GM12878 (cell line): Measurements from ENCODE around the gene MRPL32. TPM values are rescaled to one million over a fixed set of nuclear protein-coding genes. Genes with fewer than 3 reads are reported as not detected.

ENCODE experiments used
- ATAC-seq: fragments of 200-7000 bp; cut with Tn5 transposase; 3 replicates; pipeline ENCODE4 v1.9.1; 2020; ENCODE audit warnings: mild to moderate bottlenecking, moderate library complexity
- BruUV-seq: library from RNA; stranded (reverse); fragments of 400-500 nt; replicated peaks from 2 replicates; lab custom pipeline; 2021; lab: Mats Ljungman, UMichigan
- CTCF ChIA-PET: fragments of 300-600 bp; sonication (Branson Sonifier 250); formaldehyde crosslinking; extraction: SDS; loops from one replicate; lab custom pipeline; 2021; ENCODE audit warnings: inconsistent platforms; lab: Yijun Ruan, JAX
- POLR2A ChIA-PET: fragments of 350-600 bp; formaldehyde crosslinking; extraction: SDS; loops from one replicate; lab custom pipeline; 2021; ENCODE audit warnings: inconsistent platforms; lab: Charles Lee
- RAD21 ChIA-PET: fragments of 300-600 bp; sonication (Branson Sonifier 250); formaldehyde crosslinking; loops from one replicate; lab custom pipeline; 2023; ENCODE audit warnings: antibody characterized with exemption; ENCODE audit not compliant: unreplicated experiment; lab: Charles Lee
- SMC1A ChIA-PET: fragments of 300-600 bp; sonication (Branson Sonifier 250); formaldehyde crosslinking; loops from one replicate; lab custom pipeline; 2023; ENCODE audit not compliant: unreplicated experiment, uncharacterized antibody; lab: Charles Lee
- DNase-seq: peaks from one replicate; pipeline ENCODE4 v3.0.0-alpha.2; 2011; ENCODE audit warnings: low read depth, low spot score
- FAIRE-seq: peaks from 3 replicates; lab custom pipeline; 2011; peaks lifted over from hg19 to GRCh38; lab: Jason Lieb, UNC
- H2AFZ ChIP-seq: 2 replicates; pipeline ENCODE4 v1.6.0; 2011; ENCODE audit warnings: low read depth, low read length, control low read depth; ENCODE audit not compliant: control insufficient read depth
- H3K27ac ChIP-seq: 2 replicates; pipeline ENCODE4 v1.5.1; 2011; ENCODE audit warnings: control low read depth; ENCODE audit not compliant: control insufficient read depth, insufficient read depth
- H3K27me3 ChIP-seq, 2 experiments: replicated peaks in 1 of 2; 2 replicates each; pipeline versions ENCODE4 v1.6.0 to v1.6.1; 2011; ENCODE audit warnings: low read length in 1 of 2; ENCODE audit not compliant: control insufficient read depth in 2 of 2, insufficient read depth in 2 of 2
- H3K36me3 ChIP-seq, 2 experiments: 2 replicates each; pipeline ENCODE4 v1.5.1; 2011; ENCODE audit warnings: low read length in 1 of 2; ENCODE audit not compliant: control insufficient read depth in 2 of 2, insufficient read depth in 2 of 2
- H3K4me1 ChIP-seq: 2 replicates; pipeline ENCODE4 v1.6.1; 2011; ENCODE audit warnings: mild to moderate bottlenecking, low read length, moderate library complexity, mixed read lengths; ENCODE audit not compliant: control insufficient read depth, insufficient read depth
- H3K4me2 ChIP-seq: 2 replicates; pipeline ENCODE4 v1.6.0; 2011; ENCODE audit warnings: control low read depth; ENCODE audit not compliant: control insufficient read depth, insufficient read depth
- H3K4me3 ChIP-seq: fragments of 200-600 bp; sonication (generic); 2 replicates; pipeline ENCODE4 v1.5.1; 2016
- H3K79me2 ChIP-seq: 2 replicates; pipeline ENCODE4 v1.6.0; 2011; ENCODE audit warnings: low read length; ENCODE audit not compliant: control insufficient read depth, insufficient read depth
- H3K9ac ChIP-seq: 2 replicates; pipeline ENCODE4 v1.8.0; 2011; ENCODE audit warnings: low read length, control low read depth, mixed read lengths; ENCODE audit not compliant: control insufficient read depth, insufficient read depth
- H3K9me3 ChIP-seq: replicated peaks from 3 replicates; pipeline ENCODE4 v1.5.1; 2011; ENCODE audit warnings: mild to moderate bottlenecking, low read length; ENCODE audit not compliant: control insufficient read depth, insufficient read depth
- H4K20me1 ChIP-seq: 2 replicates; pipeline ENCODE4 v1.6.0; 2011; ENCODE audit not compliant: control insufficient read depth, insufficient read depth
- BACH1 ChIP-seq: fragments of 450-650 bp; IDR thresholded peaks from 2 replicates; pipeline ENCODE4 v1.6.1; 2017; ENCODE audit warnings: mild to moderate bottlenecking, borderline replicate concordance
- BCL3 ChIP-seq: IDR thresholded peaks from 2 replicates; pipeline ENCODE4 v1.6.1; 2011; ENCODE audit warnings: borderline replicate concordance, low read depth, mild to moderate bottlenecking, moderate library complexity, low read length; ENCODE audit not compliant: insufficient read depth, poor library complexity, severe bottlenecking
- CHD1 ChIP-seq: IDR thresholded peaks from 2 replicates; pipeline ENCODE4 v1.6.1; 2012; ENCODE audit warnings: low read depth, low read length, improper control_type of control experiment
- CHD2 ChIP-seq: IDR thresholded peaks from 2 replicates; pipeline ENCODE4 v1.6.1; 2011; ENCODE audit warnings: low read depth, low read length, improper control_type of control experiment, borderline replicate concordance
- DPF2 ChIP-seq: fragments of 450-650 bp; IDR thresholded peaks from 2 replicates; pipeline ENCODE4 v1.6.1; 2017; ENCODE audit warnings: mild to moderate bottlenecking
- EGR1 ChIP-seq, 2 experiments: IDR thresholded peaks; 1 replicate in 1 of 2; 2 replicates in 1 of 2; pipeline ENCODE4 v1.6.1; 2011 to 2012; ENCODE audit warnings: low read depth in 2 of 2, low read length in 2 of 2, borderline replicate concordance in 1 of 2, mild to moderate bottlenecking in 1 of 2, moderate library complexity in 1 of 2
- IKZF2 ChIP-seq, 2 experiments: fragments of 450-650 bp; IDR thresholded peaks; 2 replicates each; pipeline ENCODE4 v1.6.1; 2017; ENCODE audit warnings: mild to moderate bottlenecking in 2 of 2, moderate library complexity in 2 of 2
- KAT2A ChIP-seq: conservative IDR thresholded peaks from 2 replicates; pipeline ENCODE4 v1.6.1; 2011; ENCODE audit warnings: low read depth, low read length; ENCODE audit not compliant: control insufficient read depth
- MEF2B ChIP-seq: fragments of 450-650 bp; IDR thresholded peaks from 2 replicates; pipeline ENCODE4 v1.6.1; 2018; ENCODE audit warnings: mild to moderate bottlenecking, moderate library complexity; ENCODE audit not compliant: partially characterized antibody, poor library complexity, severe bottlenecking
- NR2F1 ChIP-seq: fragments of 450-650 bp; conservative IDR thresholded peaks from 2 replicates; pipeline ENCODE4 v1.6.1; 2017; ENCODE audit warnings: mild to moderate bottlenecking
- NRF1 ChIP-seq: conservative IDR thresholded peaks from 2 replicates; pipeline ENCODE4 v1.6.1; 2011; ENCODE audit warnings: mild to moderate bottlenecking, low read depth, low read length, improper control_type of control experiment
- POLR2AphosphoS2 ChIP-seq: IDR thresholded peaks from 2 replicates; pipeline ENCODE4 v1.6.1; 2011; ENCODE audit warnings: low read depth, mild to moderate bottlenecking, low read length, improper control_type of control experiment, moderate library complexity
- POU2F2 ChIP-seq: IDR thresholded peaks from 3 replicates; pipeline ENCODE4 v1.6.1; 2011; ENCODE audit warnings: low read depth, mild to moderate bottlenecking, low read length, borderline replicate concordance
- RELA ChIP-seq: fragments of 450-650 bp; IDR thresholded peaks from 2 replicates; pipeline ENCODE4 v1.8.0; 2014; ENCODE audit warnings: borderline replicate concordance; ENCODE audit not compliant: partially characterized antibody
- RFX5 ChIP-seq: IDR thresholded peaks from 2 replicates; pipeline ENCODE4 v1.6.1; 2011; ENCODE audit warnings: low read depth, low read length, improper control_type of control experiment
- RUNX3 ChIP-seq: IDR thresholded peaks from 2 replicates; pipeline ENCODE4 v1.6.1; 2012; ENCODE audit warnings: low read length, inconsistent platforms
- SMARCA5 ChIP-seq: fragments of 450-650 bp; IDR thresholded peaks from 2 replicates; pipeline ENCODE4 v1.6.1; 2017; ENCODE audit warnings: mild to moderate bottlenecking
- USF1 ChIP-seq: IDR thresholded peaks from 2 replicates; pipeline ENCODE4 v1.6.1; 2011; ENCODE audit warnings: borderline replicate concordance, low read depth, mild to moderate bottlenecking, moderate library complexity, mixed read lengths, low read length; ENCODE audit not compliant: insufficient read depth; ENCODE audit errors: extremely low read length
- ZNF24 ChIP-seq: fragments of 450-650 bp; IDR thresholded peaks from 2 replicates; pipeline ENCODE4 v1.6.1; 2017; ENCODE audit warnings: antibody characterized with exemption, mild to moderate bottlenecking
- ZSCAN29 ChIP-seq: fragments of 450-650 bp; IDR thresholded peaks from 2 replicates; pipeline ENCODE4 v1.6.1; 2017; ENCODE audit warnings: mild to moderate bottlenecking, moderate library complexity
- WGBS: methylation state at CpG from one replicate; pipeline ENCODE4 v1.1.6; 2016; ENCODE audit warnings: low lambda C conversion rate; ENCODE audit not compliant: insufficient replicate concordance, insufficient coverage; ENCODE audit errors: missing lambda C conversion rate; 5-methylcytosine and 5-hydroxymethylcytosine counted together
- in situ Hi-C: fragments of 300-500 bp; cut with MboI; formaldehyde crosslinking; loops from 9 replicates; pipeline ENCODE4 v1.14.3; 2018; ENCODE audit warnings: mixed read lengths
- intact Hi-C: fragments of 100-400 bp; cut with micrococcal nuclease; formaldehyde crosslinking; loops from one replicate; pipeline ENCODE4 v1.14.2; 2022; ENCODE audit not compliant: unreplicated experiment
- polyA plus RNA-seq, 11 experiments: library from polyadenylated mRNA; depleted of rRNA in 4 of 11; unstranded in 6 of 11; stranded (reverse) in 5 of 11; fragments of >200 nt; fragmentation: Nextera tagmentation in 4 of 11; fragmentation: Illumina TruSeq in 1 of 11; extraction: Ambion mirVana in 4 of 11; extraction: Trizol in 1 of 11; gene quantifications; 1 replicate in 1 of 11; 2 replicates in 10 of 11; pipeline versions ENCODE4 v1.2.1 to v1.2.3, GENCODE V29; 2011 to 2016; ENCODE audit warnings: inconsistent platforms in 2 of 11, missing spikeins in 2 of 11, low read depth in 1 of 11
- total RNA-seq, 4 experiments: library from RNA; depleted of rRNA in 3 of 4; stranded (reverse); fragments of >200 nt in 3 of 4; fragmentation: Illumina TruSeq in 1 of 4; extraction: Trizol in 1 of 4; gene quantifications; 2 replicates each; pipeline versions ENCODE4 v1.2.1 to v1.2.3, GENCODE V29; 2013 to 2021

MRPL32 gene
- total and polyA plus RNA-seq, 10 of the 15 experiments (the other 5 are each of a cell fraction or from before 2014, with no cell fraction given), result 65.3 to 339 (median 112) TPM

- POLR2A ChIA-PET, result interaction anchor here (1.0 to 2.6 kb wide), 4 partner anchors 13 to 23 kb away, joined by 3 to 11 read pairs (median 8); partner anchors contain the start of genes MRPL32 and PSMA2
- H2AFZ ChIP-seq, result peak within 1 kb of the TSS; percentile 94
- intact Hi-C loops, result loop anchor here (2.0 kb wide), 1 partner anchor 21 kb away; the partner anchor contains the start of genes MRPL32 and PSMA2
- DNase-seq (peak; percentile 74), FAIRE-seq (peak; percentile 84), ATAC-seq (peak; percentile 96)
- H4K20me1 ChIP-seq, result no peaks in the 10 kb centered on the region
- no peaks in the 10 kb centered on the region for H3K27me3 ChIP-seq
- H3K9ac ChIP-seq, result peak within 1 kb of the TSS; percentile 83
- peaks cover 3 to 6% of the 10 kb centered on the region in 2 experiments; a peak in 3 of 4 replicates for H3K36me3 ChIP-seq
- CTCF ChIA-PET, result interaction anchor here (0.7 to 2.6 kb wide), 9 partner anchors 10 to 350 kb away, joined by 3 to 9 read pairs (median 3); partner anchors contain the start of gene PSMA2
- H3K27ac ChIP-seq, result peak within 1 kb of the TSS; percentile 72
- WGBS, result under 1% methylated on average over 78 of the region's 95 CpGs
- in situ Hi-C loops, result no loop called here
- SMC1A ChIA-PET, result interaction anchor here (0.6 to 6.1 kb wide), 12 partner anchors 11 to 1023 kb away, joined by 3 to 34 read pairs (median 4); partner anchors contain the start of genes MRPL32 and PSMA2
- peaks cover 2% of the 10 kb centered on the region; the same call in 1 of the 2 replicates for H3K79me2 ChIP-seq
- H3K9me3 ChIP-seq, result no peaks in the 10 kb centered on the region
- peaks cover 15% of the 10 kb centered on the region for H3K4me1 ChIP-seq
- H3K4me3 ChIP-seq, result peak within 1 kb of the TSS; percentile 74
- BruUV-seq, result no TSS peak
- RAD21 ChIA-PET, result interaction anchor here (0.9 to 1.3 kb wide), 6 partner anchors 18 to 415 kb away, joined by 3 to 7 read pairs (median 4); partner anchors contain the start of genes MRPL32 and PSMA2
- H3K4me2 ChIP-seq, result peak within 1 kb of the TSS; percentile 90
- TF ChIP-seq BCL3 (peak; percentile 35), DPF2 (peak; percentile 84), CHD1 (no peak), RUNX3 (0 out of 2 replicates have a peak, but pooled peaks have one; percentile 12), RELA (peak; percentile 77), SMARCA5 (peak; percentile 84), ZSCAN29 (0 out of 2 replicates have a peak, but pooled peaks have one; percentile 22), POLR2AphosphoS2 (peak; percentile 79), EGR1 (IDR thresholded peaks at IDR 0.05; ENCODE audit: borderline replicate concordance in 1 of 2, low read depth in 2 of 2, low read length in 2 of 2) (peak in 1 of 2 experiments; percentile 36; a peak in 1 of 3 replicates), NR2F1 (peak; percentile 73), POU2F2 (peak; percentile 48; the same call in 1 of the 3 replicates), ZNF24 (0 out of 2 replicates have a peak, but pooled peaks have one; percentile 22), NRF1 (no peak), IKZF2 (IDR thresholded peaks at IDR 0.05) (peak in 1 of 2 experiments; percentile 34; a peak in 1 of 4 replicates), MEF2B (peak; percentile 28), CHD2 (peak; percentile 55), BACH1 (peak; percentile 53; the same call in 1 of the 2 replicates), USF1 (peak; percentile 98), KAT2A (no peak), RFX5 (no peak)
Observed at GRCh38 chr7:42911454-42912447, 20.4 kb upstream of the MRPL32 start, which contains the start of gene C7orf25. Gene C7orf25, minus strand, starts transcription at chr7:42912070. Its CDS starts 1,170 bp downstream, at chr7:42910900.
